ENCODE results near the gene ZNHIT3. TPM values are rescaled to one million over a fixed set of nuclear protein-coding genes. Genes with fewer than 3 reads are reported as not detected.
"Not testable (repeated sequence)": the region's sequence is repeated elsewhere in the genome, so short reads cannot be mapped to it uniquely, and the experiment has no call there.

The ZNHIT3 gene
- 34.8 to 37.2 TPM (median 35.6 TPM) in 3 replicates for total RNA-seq

GRCh38 chr17:36486204-36487194 lies at the start of gene ZNHIT3:
ZNHIT3 (plus strand) TSS chr17:36486681; CDS start chr17:36486700, 19 bp downstream.
- peaks cover 20% of the 10 kb centered on the region for H3K27me3 Mint-ChIP-seq (ENCODE audit: low read depth)

GRCh38 chr17:36441792-36442191 lies 44.7 kb upstream of the ZNHIT3 start:
- H3K4me1 Mint-ChIP-seq; H3K27ac Mint-ChIP-seq; H3K27me3 Mint-ChIP-seq (ENCODE audit: low read depth); H3K9me3 Mint-ChIP-seq; H3K4me3 Mint-ChIP-seq; H3K36me3 Mint-ChIP-seq; DNase-seq (ENCODE audit: low spot score in 2 of 2, unreplicated experiment in 2 of 2): not testable (repeated sequence)

More at GRCh38 chr17:36486204-36487194, at the start of gene ZNHIT3:
- no peak for TF ChIP-seq CTCF (IDR thresholded peaks at IDR 0.05; ENCODE audit: unreplicated experiment)
- Mint-ChIP-seq H3K4me1 (peaks cover 26% of the 10 kb centered on the region), H3K4me3 (peak within 1 kb of the TSS; percentile 96), H3K9me3 (peaks cover 9% of the 10 kb centered on the region), H3K27ac (peak within 1 kb of the TSS; percentile 97), H3K36me3 (peaks cover 22% of the 10 kb centered on the region)
- peak; percentile 77 to 85 for DNase-seq (ENCODE audit: low spot score in 2 of 2, unreplicated experiment in 2 of 2)

GRCh38 chr17:36443777-36444176 lies 42.7 kb upstream of the ZNHIT3 start:
- Mint-ChIP-seq H3K27me3 (ENCODE audit: low read depth) (peaks cover 8% of the 10 kb centered on the region), H3K4me3 (no peak overlapping the region), H3K9me3 (no peaks in the 10 kb centered on the region), H3K36me3 (no peaks in the 10 kb centered on the region), H3K27ac (no peak overlapping the region), H3K4me1 (no peaks in the 10 kb centered on the region)
- DNase-seq (ENCODE audit: low spot score in 2 of 2, unreplicated experiment in 2 of 2): no peak
- TF ChIP-seq CTCF (IDR thresholded peaks at IDR 0.05; ENCODE audit: unreplicated experiment): no peak

- H3K4me3 Mint-ChIP-seq; H3K9me3 Mint-ChIP-seq; H3K27me3 Mint-ChIP-seq (ENCODE audit: low read depth); H3K4me1 Mint-ChIP-seq; H3K27ac Mint-ChIP-seq; DNase-seq (ENCODE audit: low spot score in 2 of 2, unreplicated experiment in 2 of 2); H3K36me3 Mint-ChIP-seq: not testable (repeated sequence)
These were observed 36.5 kb upstream of the ZNHIT3 start for GRCh38 chr17:36449997-36450396.

GRCh38 chr17:36452888-36453287 lies 33.6 kb upstream of the ZNHIT3 start:
- not testable (repeated sequence) for H3K36me3 Mint-ChIP-seq; H3K27ac Mint-ChIP-seq; H3K27me3 Mint-ChIP-seq (ENCODE audit: low read depth); H3K9me3 Mint-ChIP-seq; DNase-seq (ENCODE audit: low spot score in 2 of 2, unreplicated experiment in 2 of 2); H3K4me3 Mint-ChIP-seq; H3K4me1 Mint-ChIP-seq

DNA sequence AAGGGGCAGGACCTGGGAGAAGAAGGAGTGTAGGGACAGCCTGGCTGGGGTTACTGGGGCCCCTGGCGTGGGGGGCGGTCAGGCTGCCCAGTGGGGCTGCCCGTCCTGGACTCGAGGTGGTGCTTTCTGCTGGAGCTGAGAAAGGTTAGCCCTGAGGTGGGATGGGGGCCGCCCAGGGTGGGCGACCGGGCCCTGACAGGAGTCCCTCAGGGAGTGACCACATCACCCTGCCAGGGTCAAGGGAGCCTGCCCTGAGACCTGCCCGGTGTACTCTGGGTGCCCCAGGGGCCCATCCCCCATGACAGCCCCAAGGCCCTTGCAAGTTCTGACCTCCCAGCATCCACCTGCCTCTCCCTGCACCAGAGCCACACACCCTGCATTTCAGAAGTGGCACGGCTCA lies 28.8 kb upstream of the ZNHIT3 start:
- not testable (repeated sequence) for DNase-seq (ENCODE audit: low spot score in 2 of 2, unreplicated experiment in 2 of 2); H3K4me1 Mint-ChIP-seq; H3K27ac Mint-ChIP-seq; H3K9me3 Mint-ChIP-seq; H3K36me3 Mint-ChIP-seq; H3K4me3 Mint-ChIP-seq
- peaks cover 42% of the 10 kb centered on the region for H3K27me3 Mint-ChIP-seq (ENCODE audit: low read depth)

DNA sequence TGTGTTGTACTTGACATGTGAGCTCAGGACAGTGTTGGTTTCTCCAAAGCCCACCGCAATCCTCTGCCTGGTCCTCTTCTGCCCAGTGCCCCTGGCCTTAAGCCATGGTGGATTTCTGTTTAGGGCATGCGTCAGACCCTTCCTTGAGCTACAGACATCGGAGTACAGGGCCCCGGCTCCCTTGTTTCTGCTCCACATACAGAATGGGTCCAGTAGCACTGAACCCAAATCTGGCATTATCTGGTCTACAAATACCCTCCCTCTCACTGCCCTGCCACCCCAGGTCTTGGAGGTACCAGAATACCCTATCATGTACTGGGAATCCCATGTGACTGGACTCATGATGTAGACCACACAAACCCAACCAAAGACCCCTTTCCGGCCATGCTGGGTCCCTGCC lies 27.4 kb upstream of the ZNHIT3 start:
- Mint-ChIP-seq H3K36me3 (no peaks in the 10 kb centered on the region), H3K4me3 (no peak overlapping the region), H3K27ac (no peak overlapping the region), H3K27me3 (ENCODE audit: low read depth) (peaks cover 53% of the 10 kb centered on the region), H3K9me3 (no peaks in the 10 kb centered on the region), H3K4me1 (no peaks in the 10 kb centered on the region)
- TF ChIP-seq CTCF (IDR thresholded peaks at IDR 0.05; ENCODE audit: unreplicated experiment): no peak
- DNase-seq (ENCODE audit: low spot score in 2 of 2, unreplicated experiment in 2 of 2): no peak
